IPS-NIHi7 (cell line): Measurements from ENCODE around the gene HEATR3.
"Not testable (repeated sequence)": the region's sequence is repeated elsewhere in the genome, so short reads cannot be mapped to it uniquely, and the experiment has no call there.

ENCODE experiments used
- DNase-seq: peaks from one replicate; pipeline ENCODE4 v3.0.0; 2012; ENCODE audit warnings: mixed read lengths; ENCODE audit errors: extremely low spot score

HEATR3 gene

DNA sequence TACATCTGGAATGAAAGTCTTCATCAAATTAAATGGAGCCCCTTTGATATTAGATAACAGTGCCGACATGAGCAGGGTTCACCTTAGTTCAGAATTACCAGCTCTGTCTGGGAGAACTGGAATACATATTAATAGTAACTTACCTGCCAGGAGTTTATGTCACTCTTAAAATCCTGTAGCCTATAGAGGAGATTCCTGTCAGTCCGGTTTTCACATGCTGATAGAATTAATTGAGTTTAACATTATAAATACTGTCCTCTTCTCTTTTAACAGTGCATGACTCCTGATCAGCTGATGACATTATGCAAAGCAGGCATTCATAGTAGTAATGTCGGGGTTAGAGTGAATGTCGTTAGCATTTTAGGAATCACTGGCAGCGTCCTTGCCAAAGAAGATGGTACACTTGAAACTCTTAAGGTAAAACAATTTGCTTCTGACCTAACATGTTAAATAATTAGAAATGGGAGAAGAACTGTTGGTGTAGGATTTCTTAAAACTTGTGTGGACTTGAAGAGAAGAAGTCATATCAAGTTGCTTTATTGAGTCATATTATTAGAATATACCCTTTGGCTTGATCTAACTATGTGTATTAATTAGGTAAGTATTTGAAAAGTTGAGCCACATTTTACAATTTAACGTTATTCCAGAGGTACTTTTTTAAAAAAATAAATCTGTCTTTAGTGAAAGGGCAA, 34.3 kb downstream of the HEATR3 start:
- no peak for DNase-seq

DNA sequence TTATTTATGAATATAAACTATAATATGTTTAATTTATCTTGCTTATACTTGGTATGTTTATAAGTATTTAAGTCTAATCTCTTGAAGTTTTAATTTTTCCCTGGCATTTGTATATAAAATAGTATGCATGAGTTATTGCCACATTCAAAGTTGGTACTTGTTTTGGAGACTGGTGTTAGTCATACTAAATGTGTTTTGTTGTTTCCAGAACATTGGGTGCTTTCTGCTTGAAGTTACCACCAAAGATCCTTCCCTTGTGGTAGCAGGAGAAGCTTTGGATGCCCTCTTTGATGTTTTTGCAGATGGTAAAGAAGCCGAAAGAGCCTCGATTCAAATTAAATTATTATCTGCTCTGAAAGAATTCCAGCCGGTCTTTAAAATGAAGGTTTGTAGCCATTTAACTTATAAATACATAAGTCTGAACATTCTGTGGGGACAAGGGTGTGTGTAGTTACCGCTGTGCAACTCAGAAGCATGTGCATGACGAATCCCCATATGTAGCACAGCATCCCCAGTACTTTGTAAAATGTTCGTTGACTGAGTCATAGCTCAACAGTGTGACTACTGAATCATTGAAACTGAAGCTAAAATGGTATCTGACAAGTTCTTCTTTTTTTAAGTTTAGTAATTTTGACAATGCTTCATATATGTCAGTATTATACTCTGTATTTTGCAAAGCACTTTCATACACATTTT, 36.4 kb downstream of the HEATR3 start:
- no peak for DNase-seq

DNA sequence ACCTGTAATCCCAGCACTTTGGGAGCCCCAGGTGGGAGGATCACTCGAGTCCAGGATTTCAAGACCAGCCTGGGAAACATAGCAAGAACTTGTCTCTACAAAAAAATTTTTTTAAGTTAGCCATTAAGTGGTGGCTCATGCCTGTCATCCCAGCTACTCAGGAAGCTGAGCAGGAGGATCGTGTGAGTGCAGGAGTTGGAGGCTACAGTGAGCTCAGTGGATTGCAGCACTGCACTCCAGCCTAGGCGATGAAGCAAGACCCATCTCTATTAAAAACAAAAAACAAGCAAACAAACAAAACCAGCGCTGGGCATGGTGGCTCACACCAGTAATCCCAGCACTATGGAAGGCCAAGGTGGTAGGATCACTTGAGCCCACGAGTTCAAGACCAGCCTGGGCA, 38.0 kb downstream of the HEATR3 start:
- no peak for DNase-seq

DNA sequence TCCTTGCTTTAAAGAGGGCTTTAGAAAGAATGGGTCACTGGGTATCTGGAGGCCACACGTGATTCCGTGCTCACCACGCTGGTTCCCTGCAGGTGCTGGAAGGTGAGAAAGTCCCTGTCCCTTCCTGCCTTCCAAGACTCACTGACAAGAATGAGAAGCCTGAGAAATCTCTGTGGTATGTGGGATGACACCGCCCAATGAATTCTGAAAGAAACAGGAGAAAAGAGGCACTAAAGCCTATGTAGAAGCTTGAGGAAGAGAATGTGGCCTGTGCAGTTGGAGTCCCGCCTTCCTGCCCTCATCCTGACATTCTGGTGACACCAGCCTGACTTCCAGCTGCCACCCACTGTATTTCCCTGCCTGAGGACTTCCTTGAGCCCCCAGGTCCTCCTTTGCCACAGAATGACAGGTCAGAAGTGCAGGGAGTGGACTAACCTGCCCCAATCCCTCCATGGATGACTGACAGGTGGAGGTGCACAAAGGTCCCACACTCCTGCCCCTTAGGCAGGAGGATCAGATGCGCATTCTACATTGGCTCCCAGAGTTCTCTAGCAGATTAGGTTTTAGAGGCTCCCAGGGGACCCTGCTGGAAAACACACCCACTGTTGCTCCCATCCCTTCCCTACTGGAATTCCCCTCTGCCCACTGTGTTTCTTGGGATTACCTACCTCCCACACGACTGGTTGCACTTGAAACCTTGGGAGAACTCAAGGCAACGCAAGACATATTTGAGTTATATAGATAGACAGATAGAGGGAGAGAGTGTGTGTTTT, 48.8 kb downstream of the HEATR3 start:
- peak; percentile 21 for DNase-seq

DNA sequence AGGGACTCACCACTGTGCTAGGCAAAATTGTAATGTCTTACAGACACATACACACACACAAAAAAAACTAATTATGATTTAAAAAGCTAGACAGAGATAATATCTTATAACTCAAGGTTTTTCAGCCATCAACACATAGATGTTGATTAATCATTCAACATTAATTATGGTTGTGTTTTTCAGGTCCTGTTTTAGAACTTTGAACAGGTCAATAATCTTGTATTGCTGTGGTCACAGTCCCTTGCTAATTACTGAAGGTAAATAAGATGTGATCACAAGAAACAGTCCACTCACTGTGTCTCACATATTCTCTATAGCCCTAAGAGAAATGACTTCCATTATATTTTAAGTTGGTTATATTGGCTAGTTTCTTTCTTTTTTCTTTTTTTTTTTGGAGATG, 54.9 kb downstream of the HEATR3 start:
- no peak for DNase-seq

DNA sequence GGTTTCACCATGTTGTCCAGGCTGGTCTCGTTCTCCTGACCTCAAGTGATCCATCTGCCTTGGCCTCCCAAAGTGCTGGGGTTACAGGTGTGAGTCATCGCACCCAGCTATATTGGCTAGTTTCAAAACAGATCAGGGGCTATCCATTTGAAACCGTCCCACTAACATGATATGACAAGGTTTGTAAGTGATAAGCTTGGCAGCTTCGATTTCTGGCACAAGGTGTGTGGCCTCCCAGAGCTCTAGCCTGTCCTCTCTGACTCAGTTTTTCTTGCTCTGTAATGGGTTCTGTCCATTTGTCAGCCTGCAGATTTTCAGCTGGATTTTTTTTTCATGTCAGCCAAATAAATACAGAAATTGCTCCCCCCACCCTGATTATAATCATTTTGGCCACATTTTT, 55.5 kb downstream of the HEATR3 start:
- DNase-seq: no peak

DNA sequence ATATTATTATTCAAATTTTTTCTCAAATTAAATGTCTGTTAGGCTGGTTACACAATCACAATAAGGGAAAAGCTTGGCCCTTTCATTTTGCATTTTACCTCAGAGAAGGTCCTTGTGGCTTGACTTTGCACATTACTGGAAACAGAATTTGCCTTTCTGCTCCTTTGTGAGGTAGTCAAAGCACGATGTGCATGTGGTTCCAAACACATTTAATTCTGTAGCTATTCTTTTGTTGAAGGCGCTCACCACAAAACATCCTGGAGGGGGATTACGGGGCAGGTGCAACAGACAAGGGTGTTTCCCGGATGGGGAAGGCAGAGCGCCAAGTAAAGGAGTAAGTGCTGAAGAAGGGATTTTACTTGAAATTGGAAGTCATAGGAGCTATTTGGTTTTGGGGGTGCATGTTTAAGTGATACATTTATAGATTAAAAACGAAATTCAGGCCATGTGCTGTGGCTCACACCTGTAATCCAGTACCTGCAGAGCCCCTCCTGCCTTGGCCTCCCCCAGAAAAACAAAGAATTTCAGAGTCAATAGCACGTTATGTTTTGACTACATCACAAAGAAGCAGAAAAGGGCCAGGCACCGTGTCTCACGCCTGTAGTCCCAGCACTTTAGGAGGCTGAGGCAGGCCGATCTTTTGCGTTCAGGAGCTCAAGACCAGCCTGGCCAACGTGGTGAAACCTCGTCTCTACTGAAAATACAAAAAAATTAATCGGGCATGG, 56.1 kb downstream of the HEATR3 start:
- DNase-seq: no peak

DNA sequence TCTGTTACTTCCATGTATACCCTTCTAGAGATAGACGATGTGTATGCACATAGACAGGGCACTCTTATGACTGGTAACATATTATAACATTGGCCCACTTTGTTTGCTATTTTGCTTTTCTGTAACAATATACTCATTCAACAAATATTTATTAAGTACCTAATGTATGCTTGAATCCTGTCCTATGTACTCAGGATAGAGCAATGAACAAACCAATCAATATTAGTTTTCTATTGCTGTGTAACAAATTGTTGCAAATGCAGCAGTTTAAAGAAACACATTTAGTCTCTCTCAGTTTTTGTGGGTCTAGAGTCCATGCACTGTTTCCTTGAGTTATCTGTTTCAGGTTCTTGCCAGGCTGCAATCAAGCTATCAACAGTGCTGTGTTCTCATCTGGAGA, 57.6 kb downstream of the HEATR3 start:
- DNase-seq: no peak

DNA sequence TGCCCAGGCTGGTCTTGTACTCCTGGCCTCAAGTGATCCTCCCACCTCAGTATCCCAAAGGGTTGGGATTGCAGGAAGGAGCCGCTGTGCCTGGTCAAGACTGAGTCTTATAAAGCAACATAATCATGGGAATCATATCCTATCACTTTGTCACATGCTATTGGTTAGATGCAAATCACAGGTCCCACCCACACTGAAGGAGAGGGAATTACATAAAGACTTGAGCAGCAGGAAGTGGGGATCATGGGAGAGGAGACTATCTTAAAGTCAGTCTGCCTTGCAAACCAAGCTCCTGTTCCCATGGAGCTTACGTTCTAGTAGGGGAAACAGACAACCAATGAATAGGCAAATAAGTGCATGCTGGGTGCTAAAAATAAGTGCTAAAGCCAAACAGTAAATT, 59.0 kb downstream of the HEATR3 start:
- DNase-seq: no peak

DNA sequence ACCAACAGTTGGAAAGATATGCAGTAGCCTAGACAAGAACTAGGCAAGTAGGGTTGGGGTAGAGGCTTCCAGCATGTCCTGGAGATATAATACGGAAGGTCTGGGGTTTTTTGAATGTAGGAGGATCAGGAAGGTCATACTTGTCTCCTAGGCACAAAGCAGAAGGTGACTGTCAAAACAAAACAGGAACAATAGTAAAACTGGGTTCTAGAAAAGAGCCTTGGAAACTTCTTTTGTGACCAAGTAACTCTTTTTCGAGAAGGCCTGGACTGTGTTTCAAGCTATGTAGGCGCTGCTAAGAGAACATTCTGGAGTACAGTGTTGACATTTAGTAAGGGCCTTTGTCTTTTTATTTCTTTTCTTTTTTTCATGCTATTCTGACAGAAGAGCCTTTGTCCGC, 60.4 kb downstream of the HEATR3 start:
- no peak for DNase-seq

DNA sequence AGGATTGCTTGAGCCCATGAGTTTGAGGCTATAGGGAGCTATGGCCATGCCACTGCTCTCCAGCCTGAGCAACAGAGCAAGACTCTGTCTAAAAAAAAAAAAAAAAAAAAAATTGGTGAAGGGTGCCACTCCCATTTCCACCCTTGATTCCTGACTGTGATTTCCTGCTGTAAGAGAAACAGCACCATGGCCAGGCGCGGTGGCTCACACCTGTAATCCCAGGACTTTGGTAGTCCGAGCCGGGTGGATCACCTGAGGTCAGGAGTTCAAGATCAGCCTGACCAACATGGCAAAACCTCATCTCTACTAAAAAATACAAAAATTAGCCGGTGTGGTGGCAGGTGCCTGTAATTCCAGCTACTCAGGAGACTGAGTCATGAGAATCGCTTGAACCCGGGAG, 66.8 kb downstream of the HEATR3 start:
- DNase-seq: not testable (repeated sequence)

DNA sequence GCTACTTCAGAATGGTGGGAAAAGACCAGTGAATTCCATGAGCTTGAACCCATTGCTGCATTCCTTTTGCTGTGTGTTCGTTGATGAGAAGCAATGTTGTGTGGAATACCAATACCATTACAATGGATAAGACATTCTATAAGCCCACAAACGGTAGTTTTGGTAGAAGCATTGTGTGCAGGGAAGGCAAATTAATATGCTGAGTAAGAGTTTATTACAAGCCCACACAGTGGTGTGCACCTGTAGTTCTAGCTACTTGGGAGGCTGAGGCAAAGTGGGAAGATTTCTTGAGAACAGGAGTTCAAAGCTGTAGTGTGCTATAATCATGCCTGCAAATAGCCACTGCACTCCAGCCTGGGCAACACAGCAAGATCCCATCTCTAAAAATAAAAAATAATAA, 67.4 kb downstream of the HEATR3 start:
- DNase-seq: no peak

DNA sequence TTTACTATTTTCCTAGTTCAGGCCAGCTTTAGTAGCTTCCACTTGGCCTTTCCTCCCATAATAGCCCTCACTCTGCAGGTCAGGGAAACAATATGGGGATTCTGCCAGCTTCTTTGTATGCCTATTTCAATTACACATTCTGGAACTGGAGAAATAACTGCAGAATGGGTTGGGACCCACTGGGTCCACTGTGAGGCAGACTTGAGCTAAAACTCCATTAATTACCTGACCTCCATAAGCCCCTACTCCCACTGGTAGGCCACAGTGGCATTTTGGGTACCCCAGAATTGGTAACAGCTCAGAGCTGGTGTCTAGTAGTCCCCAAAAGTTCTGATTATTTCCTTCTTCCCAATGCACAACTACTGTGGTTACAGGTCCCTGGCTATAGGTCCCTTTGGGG, 70.6 kb downstream of the HEATR3 start:
- no peak for DNase-seq

DNA sequence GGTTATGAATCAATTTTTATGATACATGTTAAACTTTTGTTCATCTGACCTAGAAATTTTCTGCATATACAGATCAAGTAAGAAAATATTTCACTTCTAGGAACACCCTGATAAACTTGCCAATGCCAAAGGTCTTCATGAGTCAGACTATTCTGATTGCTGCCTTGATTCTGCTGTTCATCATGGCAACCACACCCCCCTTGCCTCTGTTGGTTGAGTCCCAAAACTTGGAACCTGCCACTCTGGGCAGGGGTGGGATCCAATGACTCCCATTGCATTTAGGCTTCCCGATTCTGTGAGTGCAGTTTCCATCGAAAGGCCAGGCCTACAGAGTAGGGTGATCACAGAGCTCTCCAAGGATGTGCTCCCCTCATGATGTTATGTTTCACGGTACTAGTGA, 71.5 kb downstream of the HEATR3 start:
- DNase-seq: no peak

DNA sequence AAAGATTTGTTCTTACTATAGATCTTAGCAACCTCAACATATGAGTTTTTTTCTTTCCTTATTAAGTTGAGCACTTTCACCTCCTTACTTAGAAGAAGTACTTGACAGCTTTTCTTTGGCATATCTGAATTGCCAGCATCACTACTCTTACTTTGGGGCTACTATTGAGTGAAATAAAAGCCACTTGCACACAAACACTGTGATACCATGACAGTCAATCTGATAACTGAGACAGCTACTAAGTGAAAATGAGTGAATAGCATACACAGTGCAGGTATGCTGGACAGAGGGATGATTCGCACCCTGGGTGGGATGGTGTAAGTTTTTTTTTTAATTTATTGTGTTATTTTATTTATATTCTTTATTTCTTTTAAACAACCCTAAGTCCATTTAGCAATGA, 73.8 kb downstream of the HEATR3 start:
- DNase-seq: no peak

DNA sequence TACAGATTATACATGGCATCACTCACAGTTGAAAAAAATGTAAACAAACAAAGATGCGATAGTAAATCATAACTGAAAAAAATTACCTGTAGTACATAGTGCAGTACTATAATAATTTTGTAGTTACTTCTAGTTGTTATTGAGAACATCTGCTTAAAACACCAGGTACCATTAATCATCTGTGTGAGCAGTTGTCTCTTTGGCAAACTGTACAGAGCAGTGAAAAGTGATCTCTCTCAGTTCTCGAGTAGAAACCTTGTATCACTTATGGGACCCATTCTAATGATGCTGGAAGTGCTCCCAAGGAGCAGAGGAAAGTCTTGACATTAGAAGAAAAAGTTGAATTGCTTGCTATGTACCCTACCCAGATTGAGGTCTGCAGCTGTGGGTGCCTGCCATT, 78.4 kb downstream of the HEATR3 start:
- no peak for DNase-seq

DNA sequence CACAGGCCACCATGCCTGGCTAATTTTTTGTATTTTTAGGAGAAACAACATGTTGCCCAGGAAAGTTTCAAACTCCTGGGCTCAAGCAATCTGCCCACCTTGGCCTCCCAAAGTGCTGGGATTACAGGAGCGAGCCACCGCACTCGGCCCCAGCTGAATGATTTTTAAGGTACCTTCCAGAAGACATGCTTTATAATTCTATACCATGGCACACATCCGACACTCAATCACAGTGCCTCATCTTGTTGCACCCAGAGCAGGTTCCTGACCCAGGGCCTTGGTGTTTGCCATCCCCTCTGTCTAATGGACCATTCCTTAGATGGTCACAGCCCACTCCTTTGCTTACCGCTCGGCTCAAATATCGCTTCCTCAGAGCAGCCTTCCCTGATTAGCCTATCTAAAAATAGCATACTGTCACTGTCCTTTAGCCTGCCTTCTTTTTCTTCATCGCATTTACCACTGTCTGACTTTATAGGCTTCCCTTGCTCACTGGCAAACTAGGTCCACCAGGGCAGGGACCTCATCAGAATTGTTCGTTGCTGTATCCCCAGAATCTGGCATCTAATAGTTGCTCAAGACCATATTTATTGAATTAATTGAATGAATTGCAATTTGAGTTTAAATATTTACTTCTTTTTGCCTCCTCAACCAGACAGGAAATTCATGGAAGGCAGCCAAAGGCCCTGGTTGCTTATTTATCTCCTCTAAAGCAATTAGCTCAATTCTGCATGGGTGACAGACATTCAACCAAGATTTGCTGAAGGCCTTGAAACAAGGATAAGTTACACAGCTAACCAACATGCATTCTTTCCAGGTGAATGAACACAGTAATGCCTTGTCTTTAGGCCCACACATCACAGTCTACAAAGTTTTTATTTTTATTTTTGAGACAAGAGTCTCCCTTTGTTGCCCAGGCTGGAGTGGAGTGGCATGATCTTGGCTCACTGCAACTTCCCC, 81.0 kb downstream of the HEATR3 start:
- DNase-seq: no peak

DNA sequence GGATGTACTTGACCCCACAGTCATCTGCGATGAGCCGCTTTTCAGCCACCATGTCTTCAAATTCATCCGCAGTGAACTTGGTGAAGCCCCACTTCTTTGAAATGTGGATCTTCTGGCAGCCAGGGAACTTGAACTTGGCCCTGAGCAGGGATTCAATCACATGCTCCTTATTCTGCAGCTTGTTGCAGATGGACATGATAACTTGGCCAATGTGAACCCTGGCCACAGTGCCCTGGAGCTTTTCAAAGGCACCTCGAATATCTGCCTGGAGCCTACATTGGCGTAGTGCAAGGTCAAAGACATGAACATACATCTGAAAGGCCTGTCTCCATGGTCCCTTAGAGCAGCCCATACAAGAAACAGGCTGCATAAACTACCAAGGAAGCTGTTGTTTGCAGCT, 85.6 kb downstream of the HEATR3 start:
- DNase-seq: no peak

DNA sequence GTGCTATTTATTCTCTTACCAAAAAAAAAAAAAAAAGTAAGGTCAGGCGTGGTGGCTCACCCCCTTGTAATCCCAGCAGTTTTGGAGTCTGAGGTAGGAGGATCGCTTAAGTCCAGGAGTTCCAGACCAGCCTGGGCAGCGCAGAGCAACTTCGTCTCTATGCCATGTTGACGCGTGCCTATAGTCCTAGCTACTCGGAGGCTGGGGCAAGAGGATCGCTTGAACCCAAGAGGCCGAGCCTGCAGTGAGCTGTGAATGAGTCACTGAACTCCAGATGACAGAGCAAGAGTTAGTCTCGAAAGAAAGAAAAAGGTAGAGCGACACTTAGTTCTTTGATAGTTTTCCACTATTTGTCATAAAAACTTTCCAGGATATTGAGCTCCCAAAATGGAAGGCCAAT, 86.0 kb downstream of the HEATR3 start:
- no peak for DNase-seq

DNA sequence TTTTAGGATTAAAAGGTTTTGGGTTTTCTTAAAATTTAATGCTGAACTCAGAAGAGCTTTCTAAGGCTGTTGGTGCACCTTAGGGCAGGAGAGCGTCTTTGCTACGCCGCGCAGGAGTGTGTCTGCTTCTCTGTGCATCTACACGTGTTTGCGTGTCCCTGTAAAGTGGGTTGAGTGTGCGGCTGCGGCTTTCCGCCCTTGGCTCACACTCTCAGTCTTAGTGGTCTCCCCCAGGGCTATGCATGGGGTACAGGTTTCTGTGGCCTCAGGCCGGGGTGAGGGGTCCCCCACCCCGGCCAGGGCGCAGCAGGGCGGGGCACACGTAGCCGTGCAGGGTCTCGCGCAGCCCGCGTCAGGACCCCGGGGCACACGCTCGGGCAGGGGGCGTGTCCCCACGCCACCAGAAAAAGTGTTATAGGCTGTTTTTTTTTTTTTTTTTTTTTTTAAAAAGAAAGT, 86.6 kb downstream of the HEATR3 start:
- no peak for DNase-seq
